Fibroblast of peridontal ligament (primary cell): ENCODE measurements around the gene TRMT112.
A peak's percentile ranks its signal among the peaks of the same experiment; 100 is the strongest.
"Not testable (repeated sequence)": the region's sequence is repeated elsewhere in the genome, so short reads cannot be mapped to it uniquely, and the experiment has no call there.

Experiments
- DNase-seq: peaks from one replicate; pipeline ENCODE4 v3.0.0-alpha.2; 2010; ENCODE audit errors: extremely low read depth

The TRMT112 gene

DNA sequence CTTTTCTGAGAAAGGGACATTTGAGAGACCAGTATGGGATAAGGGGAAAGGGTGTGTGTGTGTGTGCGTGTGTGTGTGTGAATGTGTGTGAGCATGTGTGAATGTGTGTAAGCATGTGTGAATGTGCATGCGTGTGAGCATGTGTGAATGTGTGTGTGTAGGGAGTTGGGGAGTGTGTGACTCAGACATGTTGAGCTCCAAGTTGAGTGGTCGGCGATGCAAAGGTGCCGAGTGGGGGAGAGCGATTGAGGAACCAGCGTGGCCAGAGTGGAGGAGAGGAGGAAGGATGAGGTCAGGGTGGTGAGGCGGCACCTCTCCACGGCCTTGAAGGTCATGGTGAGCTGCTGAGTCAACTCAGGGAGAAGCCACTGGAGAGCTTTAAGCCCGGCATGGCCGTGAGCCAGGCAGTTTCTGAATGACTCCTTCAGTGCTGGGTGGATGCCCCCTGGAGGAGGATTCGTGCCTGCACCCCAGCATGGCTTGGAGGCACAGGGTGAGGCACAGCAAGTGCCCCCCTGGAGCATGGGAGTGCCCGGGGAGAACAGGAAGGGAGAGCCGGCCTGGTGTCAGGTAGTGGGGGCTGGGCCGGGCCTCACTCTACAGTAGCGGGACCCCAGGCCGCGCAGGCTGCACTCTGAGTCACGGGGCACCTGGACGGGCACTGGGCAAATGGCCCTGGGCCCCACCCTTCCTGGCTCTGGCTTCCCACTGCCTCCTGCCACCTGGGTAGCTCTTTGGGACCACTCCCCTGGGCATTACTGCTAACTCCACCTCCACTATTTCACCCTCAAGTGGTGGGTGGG is 14.4 kb upstream of the TRMT112 start:
- peak; percentile 90 for DNase-seq

DNA sequence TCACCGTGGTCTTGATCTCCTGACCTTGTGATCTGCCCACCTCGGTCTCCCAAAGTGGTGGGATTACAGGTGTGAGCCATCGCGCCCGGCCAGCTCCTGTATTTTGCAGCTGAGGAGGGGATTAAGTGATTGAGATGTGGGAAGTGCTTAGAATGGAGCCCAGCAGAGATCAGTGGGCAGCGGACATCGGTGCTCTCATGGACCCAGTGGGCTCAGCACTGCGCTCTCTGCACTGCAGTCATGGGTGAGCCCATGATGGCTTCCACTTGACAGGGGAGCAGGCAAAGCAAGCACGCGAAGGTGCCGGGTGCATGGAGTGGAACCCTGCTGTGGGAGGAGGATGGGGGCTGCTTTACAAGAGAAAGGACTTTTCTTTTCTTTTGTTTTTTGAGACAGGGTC is 13.5 kb upstream of the TRMT112 start:
- no peak for DNase-seq

DNA sequence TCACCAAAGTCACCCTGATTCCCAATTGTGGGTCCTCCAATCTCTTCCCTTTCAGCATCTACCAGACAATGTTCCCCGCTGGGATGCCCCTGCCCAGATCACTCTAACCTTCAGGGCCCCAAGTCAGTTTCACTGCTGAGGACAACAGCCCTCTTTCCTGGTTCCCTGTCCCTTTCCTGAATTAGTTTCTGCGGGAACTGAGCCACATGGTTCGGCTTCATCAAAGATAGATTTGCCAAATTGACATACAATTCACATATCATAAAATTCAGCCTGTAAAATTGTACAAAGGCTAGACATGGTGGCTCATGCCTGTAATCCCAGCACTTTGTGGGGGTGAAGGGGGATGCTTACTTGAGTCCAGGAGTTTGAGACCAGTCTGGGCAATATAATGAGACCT is 10.6 kb upstream of the TRMT112 start:
- no peak for DNase-seq

DNA sequence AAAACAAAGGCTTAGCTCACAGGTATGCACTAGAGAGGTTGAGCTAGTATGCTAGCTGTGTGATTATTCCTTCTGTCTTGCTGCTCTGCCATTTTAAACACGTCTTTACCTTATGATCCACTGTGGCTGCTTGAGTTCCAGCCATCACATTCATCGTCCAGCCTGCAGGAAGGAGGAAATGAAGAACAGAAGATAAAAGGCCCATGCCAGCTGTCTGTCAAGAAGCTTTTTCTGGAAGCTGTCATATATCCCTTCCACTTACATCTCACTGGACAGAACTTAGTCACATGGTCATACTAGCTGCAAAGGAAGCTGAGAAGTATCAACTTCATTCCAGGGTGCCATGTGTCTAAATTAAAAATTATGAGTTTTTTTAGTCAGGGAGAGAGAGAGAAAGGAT is 10.0 kb upstream of the TRMT112 start:
- DNase-seq = no peak

DNA sequence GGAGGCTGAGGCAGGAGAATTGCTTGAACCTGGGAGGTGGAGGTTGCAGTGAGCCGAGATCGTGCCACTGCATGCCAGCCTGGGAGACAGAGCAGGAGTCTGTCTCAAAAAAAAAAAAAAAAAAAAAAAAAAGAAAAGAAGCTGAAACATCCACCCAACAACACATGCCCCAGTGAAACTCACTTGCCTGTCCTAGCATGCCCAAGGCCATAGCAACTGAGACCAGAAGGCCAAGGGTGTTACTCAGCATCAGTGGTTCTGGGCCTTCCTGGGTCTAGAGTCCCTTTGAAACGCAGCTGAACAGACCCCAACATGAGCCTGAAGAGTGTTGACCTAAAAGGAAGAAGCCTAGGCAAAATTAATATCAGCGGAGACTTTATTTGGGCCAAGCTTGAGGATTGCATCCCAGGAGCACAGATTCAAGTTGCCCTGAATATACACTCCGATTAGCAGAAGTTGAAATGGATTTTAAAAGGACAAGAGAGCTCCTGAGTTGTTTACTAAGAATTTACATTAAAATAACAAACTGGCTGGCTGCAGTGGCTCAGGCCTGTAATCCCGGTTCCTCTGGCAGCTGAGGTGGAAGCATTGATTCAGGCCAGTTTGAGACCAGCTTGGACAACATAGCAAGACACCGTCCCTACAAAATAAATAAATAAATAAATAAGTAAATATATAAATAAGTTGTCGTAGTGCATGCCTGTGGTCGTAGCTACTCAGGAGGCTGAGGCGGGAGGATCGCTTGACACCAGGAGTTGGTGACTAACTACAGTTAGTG is 7.5 kb upstream of the TRMT112 start:
- DNase-seq = no peak

DNA sequence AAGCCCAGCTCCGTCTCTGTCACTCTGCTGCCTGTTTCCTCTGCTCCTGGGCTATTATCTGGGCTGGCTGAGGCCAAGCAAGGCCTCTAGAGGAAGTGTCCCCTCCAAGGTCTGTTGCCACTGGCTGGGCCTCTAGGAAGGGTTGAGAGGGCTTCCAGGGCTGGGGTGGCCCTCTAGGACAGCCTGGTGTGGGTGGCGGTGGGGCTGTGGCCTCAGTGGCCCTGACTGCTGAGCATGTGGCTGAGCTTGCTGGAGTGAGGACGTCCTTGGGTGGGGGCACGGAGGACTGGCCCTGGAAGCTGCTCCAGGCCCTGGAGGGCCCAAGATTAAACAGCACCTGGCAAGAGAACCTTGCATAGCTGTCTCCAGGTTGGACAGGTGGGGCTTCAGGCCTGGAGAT is 6.6 kb upstream of the TRMT112 start:
- DNase-seq = not testable (repeated sequence)

DNA sequence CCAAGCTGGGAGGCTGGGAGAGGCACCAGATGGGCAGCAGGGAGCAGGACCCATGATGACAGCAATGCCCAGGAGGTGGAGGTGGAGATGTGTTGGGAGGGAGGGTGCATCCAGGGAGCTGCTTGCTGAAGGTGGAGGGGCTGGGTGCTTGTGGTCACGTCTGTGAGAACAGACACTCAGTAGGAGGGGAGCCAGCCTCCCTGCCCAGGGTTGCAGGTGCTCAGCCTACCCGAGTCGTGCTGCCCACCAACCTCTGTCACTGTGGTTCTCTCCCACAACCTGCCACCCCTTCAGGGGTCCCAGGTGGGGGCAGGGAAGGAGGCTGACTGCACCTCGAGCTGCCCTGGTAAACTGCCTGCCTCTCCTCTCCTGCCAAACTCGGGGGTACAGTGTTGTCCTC is 6.0 kb upstream of the TRMT112 start:
- no peak for DNase-seq

DNA sequence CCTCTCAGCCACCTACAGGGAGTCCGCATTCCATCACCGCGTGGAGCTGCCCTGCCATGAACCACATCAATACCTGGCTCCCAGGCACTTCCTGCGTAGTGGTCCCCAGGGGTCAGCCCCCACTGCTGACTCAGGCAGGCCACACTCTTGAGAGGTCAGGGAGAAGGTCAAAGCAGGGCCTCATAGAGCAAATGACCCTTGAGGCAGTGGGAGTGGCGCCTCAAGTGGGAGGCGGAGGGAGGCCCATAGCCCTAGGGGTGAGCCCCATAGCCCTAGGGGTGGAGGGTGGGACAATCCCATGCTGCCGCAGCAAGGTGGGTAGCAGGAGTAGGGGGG is 5.5 kb upstream of the TRMT112 start:
- DNase-seq = no peak

DNA sequence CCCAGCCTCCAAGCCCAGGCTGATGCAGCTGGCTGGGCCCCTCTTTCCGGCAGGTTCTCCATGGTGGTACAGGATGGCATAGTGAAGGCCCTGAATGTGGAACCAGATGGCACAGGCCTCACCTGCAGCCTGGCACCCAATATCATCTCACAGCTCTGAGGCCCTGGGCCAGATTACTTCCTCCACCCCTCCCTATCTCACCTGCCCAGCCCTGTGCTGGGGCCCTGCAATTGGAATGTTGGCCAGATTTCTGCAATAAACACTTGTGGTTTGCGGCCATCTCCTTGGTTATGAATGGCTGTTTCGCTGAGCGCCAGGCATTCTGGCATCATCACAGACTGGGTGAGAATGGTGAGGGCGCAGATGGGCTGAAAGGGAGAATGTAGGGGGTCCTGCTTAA is 4.2 kb upstream of the TRMT112 start:
- no peak for DNase-seq

DNA sequence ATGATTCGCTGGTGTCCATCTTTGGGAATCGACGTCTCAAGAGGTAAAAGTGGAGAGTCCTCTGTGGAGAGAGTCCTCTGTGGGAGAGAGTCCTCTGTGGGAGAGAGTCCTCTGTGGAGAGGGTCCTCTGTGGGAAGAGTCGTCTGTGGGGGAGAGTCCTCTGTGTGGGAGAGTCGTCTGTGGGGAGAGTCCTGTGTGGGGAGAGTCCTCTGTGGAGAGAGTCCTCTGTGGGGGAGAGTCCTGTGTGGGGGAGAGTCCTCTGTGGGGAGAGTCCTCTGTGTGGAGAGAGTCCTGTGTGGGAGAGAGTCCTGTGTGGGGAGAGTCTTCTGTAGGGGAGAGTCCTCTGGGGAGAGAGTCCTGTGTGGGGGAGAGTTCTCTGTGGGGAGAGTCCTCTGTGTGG is 3.7 kb upstream of the TRMT112 start:
- DNase-seq = no peak

DNA sequence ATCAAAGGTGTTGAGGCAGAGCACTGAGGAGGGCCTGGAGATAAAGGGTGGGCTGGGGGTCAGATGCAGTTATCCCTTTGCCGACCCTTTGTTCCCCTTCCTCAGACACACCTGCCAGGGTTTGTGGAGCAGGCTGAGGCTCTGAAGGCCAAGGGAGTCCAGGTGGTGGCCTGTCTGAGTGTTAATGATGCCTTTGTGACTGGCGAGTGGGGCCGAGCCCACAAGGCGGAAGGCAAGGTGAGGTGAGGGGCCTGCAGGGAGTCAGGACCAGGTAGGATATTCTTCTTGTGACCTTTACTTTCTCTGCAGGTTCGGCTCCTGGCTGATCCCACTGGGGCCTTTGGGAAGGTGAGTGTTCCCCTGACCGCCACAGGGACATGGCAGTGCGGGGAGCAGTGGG is 3.2 kb upstream of the TRMT112 start:
- no peak for DNase-seq

DNA sequence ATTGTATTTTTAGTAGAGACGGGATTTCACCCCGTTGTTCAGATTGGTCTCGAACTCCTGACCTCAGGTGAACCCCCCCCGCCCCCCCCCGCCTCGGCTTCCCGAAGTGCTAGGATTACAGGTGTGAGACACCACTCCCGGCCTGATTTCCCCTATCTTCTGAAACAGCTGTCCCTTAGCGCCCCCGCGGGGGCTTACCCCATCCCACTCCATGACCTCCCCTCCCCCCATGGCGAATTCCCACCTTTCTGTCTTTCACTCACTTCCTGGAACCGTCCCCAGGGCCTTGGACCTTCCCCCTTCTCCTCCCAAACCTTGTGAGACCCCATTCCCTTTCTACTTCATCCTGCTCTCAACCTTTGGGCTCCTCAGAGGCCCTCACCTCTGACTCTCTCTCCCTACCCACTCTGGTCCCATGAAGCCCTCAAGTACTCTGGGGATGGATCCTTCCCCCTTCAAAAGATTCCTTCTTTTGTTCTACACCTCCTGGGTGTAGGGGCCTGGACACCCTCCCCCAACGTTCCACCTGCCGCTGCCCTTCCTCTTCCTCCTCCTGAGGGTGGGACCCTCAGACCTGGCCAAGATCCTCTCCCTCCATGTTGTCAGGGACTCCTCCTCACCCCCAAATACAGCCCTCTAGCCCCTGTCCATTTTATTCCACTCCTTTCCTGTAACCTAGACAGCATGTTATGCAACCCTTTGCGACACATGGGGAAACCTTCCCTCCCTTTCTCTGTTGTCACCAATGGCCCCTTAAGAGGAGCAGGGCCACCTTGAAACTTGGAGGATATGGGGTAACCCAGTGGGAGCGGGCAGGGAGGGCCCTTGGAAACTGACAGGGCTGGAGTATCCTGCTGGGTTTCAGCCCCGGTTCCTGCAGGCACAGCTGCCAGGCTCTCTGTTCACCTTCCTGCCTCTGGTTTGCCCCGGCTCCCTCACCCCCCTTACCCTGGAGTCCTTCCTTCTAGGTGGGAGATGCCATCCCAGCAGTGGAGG is 1.7 kb upstream of the TRMT112 start:
- no peak for DNase-seq

DNA sequence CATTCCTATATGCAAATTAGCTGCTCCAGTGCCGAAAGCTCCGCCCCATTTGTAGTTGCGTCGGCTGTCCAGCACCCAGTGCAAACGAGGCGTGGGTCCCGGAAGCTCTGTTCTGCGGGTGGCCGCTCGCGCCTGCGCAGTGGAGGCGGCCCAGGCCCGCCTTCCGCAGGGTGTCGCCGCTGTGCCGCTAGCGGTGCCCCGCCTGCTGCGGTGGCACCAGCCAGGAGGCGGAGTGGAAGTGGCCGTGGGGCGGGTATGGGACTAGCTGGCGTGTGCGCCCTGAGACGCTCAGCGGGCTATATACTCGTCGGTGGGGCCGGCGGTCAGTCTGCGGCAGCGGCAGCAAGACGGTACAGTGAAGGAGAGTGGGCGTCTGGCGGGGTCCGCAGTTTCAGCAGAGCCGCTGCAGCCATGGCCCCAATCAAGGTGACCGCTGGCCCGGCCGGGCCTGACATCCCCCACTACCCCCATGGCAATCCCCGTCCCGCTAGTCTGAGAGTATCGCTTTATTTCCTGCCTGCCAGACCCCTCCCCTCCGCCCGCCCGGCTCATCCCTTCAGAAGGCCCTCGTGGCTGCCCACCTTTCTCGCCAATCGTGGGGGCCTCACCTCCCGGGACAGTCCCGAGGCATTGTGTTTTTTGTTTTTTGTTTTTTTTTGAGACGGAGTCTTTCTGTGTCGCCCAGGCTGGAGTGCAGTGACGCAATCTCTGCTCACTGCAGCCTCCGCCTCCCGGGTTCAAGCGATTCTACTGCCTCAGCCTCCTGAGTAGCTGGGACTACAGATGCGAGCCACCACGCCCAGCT is 804 bp upstream of the TRMT112 start, which contains the start of gene PRDX5:
Gene PRDX5 (plus strand): TSS at position 161 of the 805 bp plus-strand sequence. CDS start 95 bp downstream, at position 256.
- DNase-seq = peak; percentile 94

DNA sequence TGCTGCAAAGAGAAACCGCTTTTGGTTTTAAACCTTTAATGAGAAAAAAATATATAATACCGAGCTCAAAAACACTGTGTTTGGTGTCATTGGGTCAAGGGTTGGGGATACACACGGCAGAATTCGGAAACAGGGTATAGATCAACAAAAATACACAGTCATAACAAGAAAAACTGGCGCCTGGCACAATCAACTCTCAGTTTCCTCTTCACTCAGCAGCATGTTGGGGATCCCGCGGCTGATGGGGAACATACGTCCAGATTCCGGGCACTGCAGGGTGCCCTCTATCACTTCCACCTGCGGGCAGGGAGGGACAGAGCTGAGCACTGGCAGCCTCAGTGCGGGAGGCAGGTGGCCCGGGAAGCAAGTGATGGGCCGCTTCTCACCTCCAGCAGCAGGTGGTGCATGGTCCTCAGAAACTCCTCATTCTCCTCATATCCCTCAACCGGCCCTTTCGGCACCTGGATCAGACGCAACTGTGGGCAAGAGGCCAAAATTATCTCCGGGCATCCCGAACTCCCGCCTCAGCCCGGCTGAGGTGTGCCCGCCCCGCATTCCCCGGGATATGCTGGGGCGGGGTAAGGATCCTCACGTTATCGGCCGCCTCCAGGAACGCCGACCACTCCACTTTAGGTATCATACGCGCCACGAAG is 561 bp downstream of the TRMT112 start:
- DNase-seq = no peak

DNA sequence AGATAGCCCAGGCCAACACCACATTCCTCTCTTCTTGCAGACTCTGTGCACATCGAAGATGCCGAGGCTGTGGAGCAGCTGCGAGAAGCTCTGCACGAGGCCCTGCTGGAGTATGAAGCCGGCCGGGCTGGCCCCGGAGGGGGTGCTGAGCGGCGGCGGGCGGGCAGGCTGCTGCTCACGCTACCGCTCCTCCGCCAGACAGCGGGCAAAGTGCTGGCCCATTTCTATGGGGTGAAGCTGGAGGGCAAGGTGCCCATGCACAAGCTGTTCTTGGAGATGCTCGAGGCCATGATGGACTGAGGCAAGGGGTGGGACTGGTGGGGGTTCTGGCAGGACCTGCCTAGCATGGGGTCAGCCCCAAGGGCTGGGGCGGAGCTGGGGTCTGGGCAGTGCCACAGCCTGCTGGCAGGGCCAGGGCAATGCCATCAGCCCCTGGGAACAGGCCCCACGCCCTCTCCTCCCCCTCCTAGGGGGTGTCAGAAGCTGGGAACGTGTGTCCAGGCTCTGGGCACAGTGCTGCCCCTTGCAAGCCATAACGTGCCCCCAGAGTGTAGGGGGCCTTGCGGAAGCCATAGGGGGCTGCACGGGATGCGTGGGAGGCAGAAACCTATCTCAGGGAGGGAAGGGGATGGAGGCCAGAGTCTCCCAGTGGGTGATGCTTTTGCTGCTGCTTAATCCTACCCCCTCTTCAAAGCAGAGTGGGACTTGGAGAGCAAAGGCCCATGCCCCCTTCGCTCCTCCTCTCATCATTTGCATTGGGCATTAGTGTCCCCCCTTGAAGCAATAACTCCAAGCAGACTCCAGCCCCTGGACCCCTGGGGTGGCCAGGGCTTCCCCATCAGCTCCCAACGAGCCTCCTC is 1.5 kb downstream of the TRMT112 start:
- DNase-seq = not testable (repeated sequence)

DNA sequence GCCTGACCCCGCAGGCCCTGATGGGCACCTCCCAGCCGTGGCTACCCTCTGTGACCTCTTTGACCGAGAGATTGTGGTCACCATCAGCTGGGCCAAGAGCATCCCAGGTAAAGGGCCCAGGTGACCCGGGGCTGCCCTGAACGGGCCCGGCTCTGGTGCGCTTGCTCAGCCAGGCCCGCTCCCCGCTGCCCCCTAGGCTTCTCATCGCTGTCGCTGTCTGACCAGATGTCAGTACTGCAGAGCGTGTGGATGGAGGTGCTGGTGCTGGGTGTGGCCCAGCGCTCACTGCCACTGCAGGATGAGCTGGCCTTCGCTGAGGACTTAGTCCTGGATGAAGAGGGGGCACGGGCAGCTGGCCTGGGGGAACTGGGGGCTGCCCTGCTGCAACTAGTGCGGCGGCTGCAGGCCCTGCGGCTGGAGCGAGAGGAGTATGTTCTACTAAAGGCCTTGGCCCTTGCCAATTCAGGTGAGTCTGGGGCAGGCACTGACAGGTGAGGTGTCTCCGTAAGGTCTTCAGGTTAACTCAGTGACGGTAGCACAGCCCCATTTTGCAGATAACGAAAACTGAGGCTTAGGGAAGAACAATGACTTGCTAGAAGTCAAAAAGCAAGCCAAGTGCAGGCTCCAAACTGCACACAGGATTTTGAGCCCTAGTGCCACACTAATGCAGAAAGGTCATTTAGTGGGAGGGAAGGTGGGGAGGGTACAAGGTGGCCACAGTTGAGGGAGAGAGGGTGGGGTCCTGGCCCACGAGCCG is 2.4 kb downstream of the TRMT112 start:
- no peak for DNase-seq

DNA sequence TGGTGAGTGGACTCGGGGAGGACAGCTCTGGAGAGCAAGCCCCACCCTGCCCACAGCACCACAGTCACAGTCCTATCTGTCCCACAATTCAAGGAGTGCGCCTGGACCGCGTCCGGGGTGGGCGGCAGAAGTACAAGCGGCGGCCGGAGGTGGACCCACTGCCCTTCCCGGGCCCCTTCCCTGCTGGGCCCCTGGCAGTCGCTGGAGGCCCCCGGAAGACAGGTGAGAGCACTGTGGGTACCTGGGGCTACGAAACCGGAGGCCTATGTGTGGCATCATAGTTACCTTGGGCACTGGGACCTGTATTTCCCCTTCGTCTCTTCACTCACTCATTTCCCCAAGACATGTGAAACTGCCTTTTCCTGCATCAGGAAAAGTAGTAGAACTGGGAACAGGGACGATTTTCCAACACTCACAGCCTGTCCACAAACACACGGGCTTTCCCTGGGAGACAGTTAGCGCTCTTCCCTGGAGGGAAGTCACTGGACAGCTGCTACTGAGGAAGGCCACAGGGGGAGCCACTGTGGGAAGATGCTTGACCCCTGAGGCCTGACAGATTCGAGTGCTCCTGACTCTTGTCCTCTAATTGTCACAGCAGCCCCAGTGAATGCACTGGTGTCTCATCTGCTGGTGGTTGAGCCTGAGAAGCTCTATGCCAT is 3.1 kb downstream of the TRMT112 start:
- DNase-seq = no peak

DNA sequence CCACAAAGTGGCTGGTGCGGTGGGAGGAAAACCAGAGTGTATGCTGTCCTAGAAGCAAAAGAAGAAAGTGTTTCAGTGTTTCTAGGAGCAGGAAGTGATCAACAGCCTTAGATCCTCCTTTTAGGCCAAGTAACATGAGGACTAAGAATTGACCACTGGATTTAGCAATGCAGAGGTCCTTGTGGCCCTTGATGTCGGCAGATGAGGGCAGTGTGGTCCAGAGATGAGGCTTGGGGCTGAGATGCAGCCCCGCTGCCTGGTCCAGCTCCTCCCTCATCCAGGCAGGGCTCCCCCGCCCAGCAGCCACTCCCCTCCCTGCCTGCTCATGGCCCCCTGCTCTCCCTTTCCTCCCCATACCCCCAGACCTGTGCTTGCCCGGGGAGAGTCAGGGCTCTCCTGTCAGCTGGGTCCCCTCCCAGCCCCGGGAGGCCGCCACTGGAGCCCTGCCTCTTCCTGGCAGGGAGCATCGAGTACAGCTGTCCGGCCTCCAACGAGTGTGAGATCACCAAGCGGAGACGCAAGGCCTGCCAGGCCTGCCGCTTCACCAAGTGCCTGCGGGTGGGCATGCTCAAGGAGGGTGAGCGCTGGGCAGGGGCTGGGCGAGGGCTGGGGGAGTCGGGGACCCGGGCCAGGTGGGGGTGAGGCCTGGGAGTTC is 3.7 kb downstream of the TRMT112 start:
- DNase-seq = no peak
